K562 (cell line): Measurements from ENCODE around the gene C10orf53. TPM values are rescaled to one million over a fixed set of nuclear protein-coding genes. Genes with fewer than 3 reads are reported as not detected.

Source experiments
- ATAC-seq: fragments of 200-7000 bp; cut with Tn5 transposase; 3 replicates; pipeline ENCODE4 v1.9.1; 2020; ENCODE audit warnings: moderate library complexity
- BruUV-seq: library from RNA; stranded (reverse); fragments of 400-500 nt; replicated peaks from 2 replicates; lab custom pipeline; 2021; lab: Mats Ljungman, UMichigan
- CTCF ChIA-PET: fragments of 300-600 bp; formaldehyde crosslinking; extraction: SDS; loops from one replicate; lab custom pipeline; 2021; ENCODE audit warnings: low intra/inter-chr PET ratio; lab: Yijun Ruan, JAX
- POLR2A ChIA-PET: fragments of 300-600, 350-650 bp; sonication (Branson Sonifier 250); formaldehyde crosslinking; extraction: SDS; loops from one replicate; lab custom pipeline; 2021; ENCODE audit warnings: antibody characterized with exemption, inconsistent platforms; lab: Yijun Ruan, JAX
- DNase-seq, 4 experiments: peaks; one replicate each; pipeline versions ENCODE4 v3.0.0 to v3.0.0-alpha.2; 2011 to 2018; ENCODE audit warnings: low spot score in 3 of 4, mixed read lengths in 3 of 4; ENCODE audit errors: extremely low read depth in 1 of 4
- FAIRE-seq: peaks from 2 replicates; lab custom pipeline; 2011; peaks lifted over from hg19 to GRCh38; lab: Jason Lieb, UNC
- H2AFZ ChIP-seq: 2 replicates; pipeline ENCODE4 v1.6.0; 2011; ENCODE audit warnings: low read depth, low read length, control low read depth, inconsistent platforms
- H3K27ac ChIP-seq: fragments of 200-600 bp; 3 replicates; pipeline ENCODE4 v1.8.0; 2011; ENCODE audit warnings: low read depth, mild to moderate bottlenecking, control low read depth, inconsistent platforms, low read length, moderate library complexity, mixed read lengths; ENCODE audit errors: extremely low read depth
- H3K27me3 ChIP-seq, 2 experiments: fragments of 300-600 bp in 1 of 2; 2 replicates in 1 of 2; 3 replicates in 1 of 2; pipeline versions ENCODE4 v1.6.0 to v1.8.0; 2011; ENCODE audit warnings: inconsistent platforms in 2 of 2, low read length in 2 of 2, mild to moderate bottlenecking in 1 of 2, mixed read lengths in 1 of 2, moderate library complexity in 1 of 2; ENCODE audit not compliant: control insufficient read depth in 2 of 2, insufficient read depth in 2 of 2
- H3K36me3 ChIP-seq: fragments of 300-600 bp; 3 replicates; pipeline ENCODE4 v1.8.0; 2011; ENCODE audit warnings: mild to moderate bottlenecking, low read length, inconsistent platforms; ENCODE audit not compliant: control insufficient read depth, insufficient read depth
- H3K4me1 ChIP-seq, 2 experiments: fragments of 200-600 bp in 1 of 2; replicated peaks in 1 of 2; 2 replicates in 1 of 2; 3 replicates in 1 of 2; pipeline versions ENCODE4 v1.5.1 to v1.8.0; 2011; ENCODE audit warnings: inconsistent platforms in 2 of 2, low read length in 2 of 2, mild to moderate bottlenecking in 1 of 2, mixed read lengths in 1 of 2, moderate library complexity in 1 of 2; ENCODE audit not compliant: control insufficient read depth in 2 of 2, insufficient read depth in 2 of 2
- H3K4me2 ChIP-seq: 2 replicates; pipeline ENCODE4 v1.6.1; 2011; ENCODE audit warnings: low read length, control low read depth, inconsistent platforms, mixed read lengths; ENCODE audit not compliant: insufficient read depth
- H3K4me3 ChIP-seq: fragments of 200-600 bp; sonication (generic), shearing (Covaris generic); 2 replicates; pipeline ENCODE4 v1.5.1; 2016; ENCODE audit warnings: control low read depth, inconsistent platforms
- H3K79me2 ChIP-seq: fragments of 200-600 bp; 3 replicates; pipeline ENCODE4 v1.8.0; 2011; ENCODE audit warnings: low read length, inconsistent platforms; ENCODE audit not compliant: control insufficient read depth, insufficient read depth
- H3K9ac ChIP-seq, 2 experiments: 2 replicates each; pipeline versions ENCODE4 v1.6.0 to v1.6.1; 2011; ENCODE audit warnings: low read depth in 2 of 2, low read length in 2 of 2, control low read depth in 1 of 2, inconsistent platforms in 1 of 2, mild to moderate bottlenecking in 1 of 2, mixed read lengths in 1 of 2; ENCODE audit not compliant: insufficient read depth in 1 of 2
- H3K9me1 ChIP-seq: one replicate; pipeline ENCODE4 v1.6.0; 2011; ENCODE audit warnings: inconsistent platforms, mild to moderate bottlenecking, low read length, moderate library complexity; ENCODE audit not compliant: control insufficient read depth, insufficient read depth
- H3K9me3 ChIP-seq: replicated peaks from 2 replicates; pipeline ENCODE4 v1.5.1; 2011; ENCODE audit warnings: low read depth, low read length, inconsistent platforms; ENCODE audit not compliant: control insufficient read depth, insufficient read depth
- H4K20me1 ChIP-seq: replicated peaks from 2 replicates; pipeline ENCODE4 v1.6.1; 2011; ENCODE audit warnings: low read length, inconsistent platforms, mixed read lengths; ENCODE audit not compliant: control insufficient read depth, insufficient read depth
- ARHGAP35 ChIP-seq: fragments of 450-650 bp; IDR thresholded peaks from 2 replicates; pipeline ENCODE4 v1.6.1; 2018; ENCODE audit not compliant: partially characterized antibody
- ATF1 ChIP-seq, 2 experiments: fragments of 450-650 bp in 1 of 2; IDR thresholded peaks; 2 replicates each; pipeline ENCODE4 v1.6.1; 2016; ENCODE audit warnings: missing compliant biosample characterization in 1 of 2, missing genetic modification characterization in 1 of 2
- BCOR ChIP-seq: fragments of 450-650 bp; IDR thresholded peaks from 2 replicates; pipeline ENCODE4 v1.6.1; 2016
- CSDE1 ChIP-seq, 2 experiments: fragments of 450-650 bp; IDR thresholded peaks; 2 replicates each; pipeline ENCODE4 v1.6.1; 2016; ENCODE audit warnings: mild to moderate bottlenecking in 1 of 2
- DMBX1 ChIP-seq: fragments of 250-450 bp; sonication (Bioruptor Pico); IDR thresholded peaks from 2 replicates; pipeline ENCODE4 v1.8.0; 2022; ENCODE audit warnings: inconsistent platforms, mild to moderate bottlenecking, moderate library complexity, borderline replicate concordance
- EHMT2 ChIP-seq: fragments of 450-650 bp; IDR thresholded peaks from 2 replicates; pipeline ENCODE4 v1.6.1; 2018; ENCODE audit warnings: antibody characterized with exemption
- ELF4 ChIP-seq: fragments of 450-650 bp; formaldehyde crosslinking; IDR thresholded peaks from 2 replicates; pipeline ENCODE4 v1.4.0; 2022; ENCODE audit warnings: missing genetic modification characterization
- HDAC1 ChIP-seq, 2 experiments: fragments of 450-650 bp; IDR thresholded peaks; 2 replicates each; pipeline ENCODE4 v1.6.1; 2016 to 2017; ENCODE audit warnings: inconsistent platforms in 1 of 2, mild to moderate bottlenecking in 1 of 2, moderate library complexity in 1 of 2
- HDAC8 ChIP-seq: fragments of 450-650 bp; IDR thresholded peaks from 2 replicates; pipeline ENCODE4 v1.6.1; 2016; ENCODE audit warnings: mild to moderate bottlenecking, missing genetic modification characterization, moderate library complexity, missing compliant biosample characterization
- NCOA4 ChIP-seq: fragments of 450-650 bp; IDR thresholded peaks from 2 replicates; pipeline ENCODE4 v1.6.1; 2018; ENCODE audit warnings: mild to moderate bottlenecking; ENCODE audit not compliant: partially characterized antibody
- NUFIP1 ChIP-seq: fragments of 450-650 bp; IDR thresholded peaks from 2 replicates; pipeline ENCODE4 v1.6.1; 2018; ENCODE audit not compliant: partially characterized antibody
- TFAP4 ChIP-seq: sonication (generic); formaldehyde crosslinking; IDR thresholded peaks from 2 replicates; pipeline ENCODE4 v1.8.0; 2022; ENCODE audit warnings: missing genetic modification reagents, mild to moderate bottlenecking, moderate library complexity, borderline replicate concordance
- THRB ChIP-seq: fragments of 450-650 bp; formaldehyde crosslinking; conservative IDR thresholded peaks from 2 replicates; pipeline ENCODE4 v1.4.0; 2022; ENCODE audit warnings: mild to moderate bottlenecking, missing genetic modification characterization
- TSC22D4 ChIP-seq: fragments of 450-650 bp; IDR thresholded peaks from 2 replicates; pipeline ENCODE4 v1.6.1; 2016; ENCODE audit warnings: missing genetic modification characterization, missing biosample characterization, control low read depth
- U2AF2 ChIP-seq: fragments of 200-400 bp; formaldehyde crosslinking; optimal IDR thresholded peaks from 2 replicates; pipeline ENCODE3; 2017; ENCODE audit warnings: low read depth, mild to moderate bottlenecking, low read length
- ZBTB26 ChIP-seq: fragments of 450-650 bp; formaldehyde crosslinking; IDR thresholded peaks from 2 replicates; pipeline ENCODE4 v1.4.0; 2022; ENCODE audit warnings: missing genetic modification characterization
- ZNF395 ChIP-seq: fragments of 200-800 bp; sonication (Bioruptor generic); IDR thresholded peaks from 2 replicates; pipeline ENCODE4 v1.6.1; 2017; ENCODE audit warnings: missing genetic modification characterization, missing compliant biosample characterization
- WGBS: fragments of 100-300 bp; shearing (Covaris generic); methylation state at CpG from one replicate; pipeline ENCODE4 v1.1.6; 2016; ENCODE audit warnings: low coverage, mixed read lengths; ENCODE audit not compliant: insufficient coverage; ENCODE audit errors: missing lambda C conversion rate; 5-methylcytosine and 5-hydroxymethylcytosine counted together
- in situ Hi-C: fragments of 300-500 bp; cut with MboI; formaldehyde crosslinking; loops from 4 replicates; pipeline ENCODE4 v1.15.0; 2018; ENCODE audit warnings: inconsistent platforms, mixed read lengths
- intact Hi-C: fragments of 100-400 bp; cut with micrococcal nuclease; formaldehyde crosslinking; loops from 2 replicates; pipeline ENCODE4 v1.14.2; 2022
- polyA plus RNA-seq, 8 experiments: library from polyadenylated mRNA; depleted of rRNA in 4 of 8; stranded (reverse) in 5 of 8; unstranded in 3 of 8; fragments of >200 nt; fragmentation: Nextera tagmentation in 2 of 8; fragmentation: Illumina TruSeq in 1 of 8; extraction: Ambion mirVana in 2 of 8; extraction: Trizol in 1 of 8; gene quantifications; 2 replicates each; pipeline versions ENCODE4 v1.2.1 to v1.2.3, GENCODE V29; 2011 to 2014; ENCODE audit warnings: inconsistent platforms in 1 of 8, missing spikeins in 1 of 8
- total RNA-seq, 7 experiments: library from RNA; depleted of rRNA in 6 of 7; stranded (reverse); fragments of >200 nt in 6 of 7; fragmentation: Illumina TruSeq in 2 of 7; extraction: Trizol in 2 of 7; gene quantifications; 2 replicates each; pipeline versions ENCODE4 v1.2.1 to v1.2.3, GENCODE V29; 2011 to 2021; ENCODE audit warnings: low replicate concordance in 1 of 7

C10orf53 gene
- total and polyA plus RNA-seq, 9 of the 15 experiments (the other 6 are each of a cell fraction or from before 2014, with no cell fraction given): not detected

GRCh38 chr10:49741108-49741995, 61.9 kb downstream of the C10orf53 start:
- peak; percentile 96 for FAIRE-seq
- Histone ChIP-seq H3K79me2 (no peaks in the 10 kb centered on the region), H3K9me1 (no peaks in the 10 kb centered on the region), H3K4me3 (no peak overlapping the region), H3K36me3 (no peaks in the 10 kb centered on the region), H3K4me2 (no peak overlapping the region), H3K9me3 (no peaks in the 10 kb centered on the region), H3K4me1 (peaks cover 0 to 12% of the 10 kb centered on the region in 2 experiments; a peak in 1 of 5 replicates), H3K27me3 (peaks cover 4 to 44% of the 10 kb centered on the region in 2 experiments; a peak in 4 of 5 replicates), H3K27ac (no peak overlapping the region), H2AFZ (no peak overlapping the region), H3K9ac (no peak overlapping the region), H4K20me1 (peaks cover 22% of the 10 kb centered on the region; the same call in 1 of the 2 replicates)
- ChIA-PET POLR2A (no interaction called here), CTCF (no interaction called here)
- intact Hi-C loops (no loop called here), in situ Hi-C loops (no loop called here)
- 0% methylated on average over 7 of the region's 7 CpGs for WGBS
- no peak for DNase-seq
- peak; percentile 7; the same call in 2 of the 3 replicates for ATAC-seq
- BruUV-seq: no TSS peak
- no peak for TF ChIP-seq ATF1 (CRISPR knock-in tag; IDR thresholded peaks at IDR 0.05)
- TF ChIP-seq ATF1 (tag; IDR thresholded peaks at IDR 0.05): no peak
- TF ChIP-seq CSDE1 (IDR thresholded peaks at IDR 0.05): peak in 1 of 2 experiments; percentile 55; a peak in 1 of 4 replicates
- peak in 1 of 2 experiments; percentile 22; a peak in 1 of 4 replicates for TF ChIP-seq HDAC1 (IDR thresholded peaks at IDR 0.05)
- peak; percentile 71; the same call in 1 of the 2 replicates for TF ChIP-seq ZBTB26 (CRISPR knock-in tag)
- TF ChIP-seq EHMT2: 0 out of 2 replicates have a peak, but pooled peaks have one; percentile 34
- TF ChIP-seq TSC22D4: peak; percentile 69; the same call in 1 of the 2 replicates
- 0 out of 2 replicates have a peak, but pooled peaks have one; percentile 15 for TF ChIP-seq ELF4 (CRISPR knock-in tag)
- no peak for TF ChIP-seq ZNF395 (CRISPR knock-in tag)
- TF ChIP-seq BCOR: peak; percentile 7; the same call in 1 of the 2 replicates
- TF ChIP-seq DMBX1 (CRISPR knock-in tag): no peak
- peak; percentile 40 for TF ChIP-seq NUFIP1
- TF ChIP-seq ARHGAP35: peak; percentile 67
- TF ChIP-seq U2AF2: no peak
- peak; percentile 42 for TF ChIP-seq NCOA4
- TF ChIP-seq HDAC8: no peak
- 0 out of 2 replicates have a peak, but pooled peaks have one; percentile 56 for TF ChIP-seq THRB (CRISPR knock-in tag)
- 0 out of 2 replicates have a peak, but pooled peaks have one; percentile 13 for TF ChIP-seq TFAP4 (CRISPR knock-in tag)
